CMK (cell line): ENCODE results near the gene CMSS1.

Experiments
- DNase-seq: peaks from one replicate; pipeline ENCODE4 v3.0.0-alpha.2; 2010; ENCODE audit warnings: low read depth

CMSS1 gene

GRCh38 chr3:99854756-99855298, 37.2 kb downstream of the CMSS1 start:
- no peak for DNase-seq

GRCh38 chr3:99855900-99856299, 38.2 kb downstream of the CMSS1 start:
- no peak for DNase-seq

GRCh38 chr3:99856437-99857220, 39.0 kb downstream of the CMSS1 start:
- no peak for DNase-seq

- no peak for DNase-seq
Observed at GRCh38 chr3:99857278-99857677, 39.6 kb downstream of the CMSS1 start.

- DNase-seq, result no peak
Observed at GRCh38 chr3:99858469-99858868, 40.8 kb downstream of the CMSS1 start.

GRCh38 chr3:99859825-99860224, 42.2 kb downstream of the CMSS1 start:
- DNase-seq, result no peak

GRCh38 chr3:99861216-99861615, 43.6 kb downstream of the CMSS1 start:
- DNase-seq, result no peak

GRCh38 chr3:99862208-99862607, 44.5 kb downstream of the CMSS1 start:
- no peak for DNase-seq

- DNase-seq, result no peak
Observed at GRCh38 chr3:99863002-99863401, 45.3 kb downstream of the CMSS1 start.

GRCh38 chr3:99863588-99863987, 45.9 kb downstream of the CMSS1 start:
- no peak for DNase-seq

- DNase-seq, result no peak
Observed at GRCh38 chr3:99864289-99864688, 46.6 kb downstream of the CMSS1 start.

- DNase-seq, result no peak
Observed at GRCh38 chr3:99865321-99865720, 47.7 kb downstream of the CMSS1 start.

- no peak for DNase-seq
Observed at GRCh38 chr3:99866261-99866761, 48.6 kb downstream of the CMSS1 start.

- no peak for DNase-seq
Observed at GRCh38 chr3:99867594-99868310, 50.1 kb downstream of the CMSS1 start.

- DNase-seq, result no peak
Observed at GRCh38 chr3:99868311-99868646, 50.6 kb downstream of the CMSS1 start.

- DNase-seq, result no peak
Observed at GRCh38 chr3:99869621-99870020, 52.0 kb downstream of the CMSS1 start.

GRCh38 chr3:99870712-99871111, 53.0 kb downstream of the CMSS1 start:
- no peak for DNase-seq

- no peak for DNase-seq
Observed at GRCh38 chr3:99871231-99872045, 53.8 kb downstream of the CMSS1 start.

- DNase-seq, result no peak
Observed at GRCh38 chr3:99872923-99873254, 55.2 kb downstream of the CMSS1 start.

GRCh38 chr3:99873269-99874102, 55.8 kb downstream of the CMSS1 start:
- no peak for DNase-seq

- no peak for DNase-seq
Observed at GRCh38 chr3:99874237-99875002, 56.8 kb downstream of the CMSS1 start.
